Ovary (tissue), 9 donors: ENCODE data around the gene ME1. TPM values are rescaled to one million over a fixed set of nuclear protein-coding genes. Genes with fewer than 3 reads are reported as not detected.

Source experiments
- DNase-seq, 5 donors: peaks; one replicate each; pipeline ENCODE4 v3.0.0-alpha.2; 2019 to 2020
- H3K27ac ChIP-seq, 2 donors: fragments of 200-600 bp; one replicate each; pipeline versions ENCODE4 v1.5.1 to v1.8.0; 2019 to 2022
- H3K27me3 ChIP-seq: fragments of 200-600 bp; one replicate; pipeline ENCODE4 v1.8.0; 2022
- H3K36me3 ChIP-seq: fragments of 200-600 bp; sonication (generic); one replicate; pipeline ENCODE4 v1.5.1; 2019
- H3K4me1 ChIP-seq: one replicate; pipeline ENCODE4 v1.8.1; 2013; ENCODE audit warnings: mild to moderate bottlenecking, moderate library complexity; ENCODE audit not compliant: insufficient read depth
- H3K4me3 ChIP-seq: fragments of 200-600 bp; sonication (generic); one replicate; pipeline ENCODE4 v1.5.1; 2017
- H3K9me3 ChIP-seq, 2 donors: fragments of 200-600 bp in 1 of 2; sonication (generic) in 1 of 2; one replicate each; pipeline versions ENCODE4 v1.5.1 to v1.8.1; 2013 to 2019; ENCODE audit warnings: mild to moderate bottlenecking in 1 of 2, moderate library complexity in 1 of 2
- CTCF ChIP-seq, 3 donors: fragments of 450-650 bp in 2 of 3; fragments of 200-600 bp in 1 of 3; IDR thresholded peaks; one replicate each; pipeline versions ENCODE4 v1.5.1 to v1.8.0; 2016 to 2022; ENCODE audit warnings: antibody characterized with exemption in 3 of 3, mild to moderate bottlenecking in 1 of 3
- EP300 ChIP-seq: sonication (generic); formaldehyde crosslinking; IDR thresholded peaks from one replicate; pipeline ENCODE4 v1.6.1; 2017; ENCODE audit warnings: antibody characterized with exemption
- POLR2A ChIP-seq: fragments of 450-650 bp; IDR thresholded peaks from one replicate; pipeline ENCODE4 v1.6.1; 2017; ENCODE audit warnings: antibody characterized with exemption, mild to moderate bottlenecking, moderate library complexity
- WGBS, 3 donors: extraction: QIAGEN DNeasy Blood & Tissue Kit in 1 of 3; methylation state at CpG; one replicate each; pipeline versions ENCODE4 v1.1.5 to v1.1.7; 2013 to 2017; 5-methylcytosine and 5-hydroxymethylcytosine counted together
- intact Hi-C, 4 donors: fragments of 100-400 bp; cut with DNase I; formaldehyde crosslinking; loops; one replicate each; pipeline versions ENCODE4 v1.11.0 to v1.15.1; 2022 to 2023
- polyA plus RNA-seq, 2 donors: library from polyadenylated mRNA; stranded (reverse); fragments of 200-250 nt in 1 of 2; fragments of 350-450 nt in 1 of 2; fragmentation: Illumina TruSeq in 1 of 2; extraction: RNeasy Lipid Tissue Mini Kit (QIAGEN cat#74804) in 1 of 2; gene quantifications; one replicate each; pipeline ENCODE4 v1.2.3, GENCODE V29; 2013 to 2014
- total RNA-seq, 7 donors: library from RNA; depleted of rRNA in 2 of 7; stranded (reverse); fragments of >200 nt in 2 of 7; fragmentation: NEBNext Ultra II Directional in 3 of 7; extraction: Animal tissue kit (Norgen Biotek cat#: 25700) in 3 of 7; gene quantifications; one replicate each; pipeline versions ENCODE4 v1.1.0 to v1.2.4, GENCODE V29; 2016 to 2023
- donor health status: DM: no; HTN: no; CAD: no; lungs with moderate emphysema.
- donor health status: DM: no; HTN: no; CAD: no.
- donor health status: Bipolar disorder and iron deficiency.
- donor health status: DM: yes; HTN: yes; CAD: no.
- donor health status: DM: no; HTN: no; CAD: no.
- donor health status: DM: yes; HTN: yes; CAD: no.

Gene ME1
- total and polyA plus RNA-seq, 9 donors, result 7.5 to 19.6 (median 14.9) TPM

GRCh38 chr6:83389606-83390005 is 41.2 kb downstream of the ME1 start:
- Histone ChIP-seq H3K36me3 (no peaks in the 10 kb centered on the region), H3K27ac (no peak overlapping the region), H3K4me1 (no peaks in the 10 kb centered on the region), H3K4me3 (no peak overlapping the region), H3K9me3 (no peaks in the 10 kb centered on the region), H3K27me3 (no peaks in the 10 kb centered on the region)
- no peak for DNase-seq
- intact Hi-C loops, result no loop called here
- TF ChIP-seq CTCF (IDR thresholded peaks at IDR 0.05) (no peak), EP300 (no peak), POLR2A (no peak)
- WGBS, 3 donors, result 67 to 76% (median 75%) methylated on average over 2 of the region's 2 CpGs

- WGBS, 3 donors, result 91 to 93% (median 92%) methylated on average over 3 of the region's 3 CpGs
- H3K4me3 ChIP-seq, result no peak overlapping the region
- no peaks in the 10 kb centered on the region for H3K9me3 ChIP-seq
- intact Hi-C loops, result no loop called here
- no peaks in the 10 kb centered on the region for H3K36me3 ChIP-seq
- H3K4me1 ChIP-seq, result peaks cover 2% of the 10 kb centered on the region
- TF ChIP-seq EP300 (no peak), CTCF (IDR thresholded peaks at IDR 0.05) (no peak), POLR2A (no peak)
- no peak overlapping the region for H3K27ac ChIP-seq
- H3K27me3 ChIP-seq, result no peaks in the 10 kb centered on the region
- DNase-seq, result no peak
Observed at GRCh38 chr6:83385473-83385872, 45.4 kb downstream of the ME1 start.

GRCh38 chr6:83384751-83385150 is 46.1 kb downstream of the ME1 start:
- Histone ChIP-seq H3K4me1 (peaks cover 2% of the 10 kb centered on the region), H3K36me3 (no peaks in the 10 kb centered on the region), H3K4me3 (no peak overlapping the region), H3K27me3 (no peaks in the 10 kb centered on the region), H3K27ac (no peak overlapping the region), H3K9me3 (no peaks in the 10 kb centered on the region)
- TF ChIP-seq EP300 (no peak), CTCF (IDR thresholded peaks at IDR 0.05) (no peak), POLR2A (no peak)
- intact Hi-C loops, result no loop called here
- DNase-seq, result no peak

- H3K27me3 ChIP-seq, result no peaks in the 10 kb centered on the region
- H3K27ac ChIP-seq, result peak overlapping the region in 1 of 2 donors; percentile 10
- intact Hi-C loops, result no loop called here
- H3K4me1 ChIP-seq, result peaks cover 2% of the 10 kb centered on the region
- H3K9me3 ChIP-seq, result no peaks in the 10 kb centered on the region
- no peak for DNase-seq
- no peak overlapping the region for H3K4me3 ChIP-seq
- 48 to 49% (median 48%) methylated on average over 2 of the region's 2 CpGs for WGBS, 3 donors
- TF ChIP-seq POLR2A (no peak), EP300 (no peak), CTCF (IDR thresholded peaks at IDR 0.05) (no peak)
- no peaks in the 10 kb centered on the region for H3K36me3 ChIP-seq
Observed at GRCh38 chr6:83381949-83382348, 48.9 kb downstream of the ME1 start.
